Measurements from ENCODE around the gene RPL41. TPM values are rescaled to one million over a fixed set of nuclear protein-coding genes. Genes with fewer than 3 reads are reported as not detected.

Gene RPL41
- total RNA-seq, 1 experiment from 2014 or later = 4,637 TPM

- no peak overlapping the region for H3T11ph ChIP-seq (ENCODE audit: low read length)
Observed at GRCh38 chr12:56124133-56124532, 7.7 kb downstream of the RPL41 start.

More at GRCh38 chr12:56124133-56124532, 7.7 kb downstream of the RPL41 start:
- no peak overlapping the region for H2BK120ac ChIP-seq (ENCODE audit: low read depth, low read length, poor library complexity, severe bottlenecking)
- no peak overlapping the region for H2BK12ac ChIP-seq (ENCODE audit: insufficient read length, low read depth, low read length)
- H3K79me1 ChIP-seq (ENCODE audit: insufficient read depth, low read depth, low read length, poor library complexity, severe bottlenecking) = no peaks in the 10 kb centered on the region
- H2BK15ac ChIP-seq (ENCODE audit: low read depth, low read length) = no peak overlapping the region
- Mint-ChIP-seq H3K9me3 (no peaks in the 10 kb centered on the region; a peak in 1 of 5 replicates), H3K4me1 (peaks cover 26 to 30% of the 10 kb centered on the region in 2 experiments), H3K27ac (peak overlapping the region in 2 of 3 experiments; percentile 24 to 37; a peak in 2 of 7 replicates), H3K27me3 (ENCODE audit: low read depth) (no peaks in the 10 kb centered on the region), H3K36me3 (ENCODE audit: insufficient read depth in 1 of 3, low read depth in 3 of 3) (peaks cover 12 to 28% (median 21%) of the 10 kb centered on the region in 3 experiments; a peak in 6 of 7 replicates), H3K4me3 (no peak overlapping the region)
- H3K23ac ChIP-seq (ENCODE audit: insufficient read length, low read depth, low read length) = no peak overlapping the region
- TF ChIP-seq, protein P1, sequence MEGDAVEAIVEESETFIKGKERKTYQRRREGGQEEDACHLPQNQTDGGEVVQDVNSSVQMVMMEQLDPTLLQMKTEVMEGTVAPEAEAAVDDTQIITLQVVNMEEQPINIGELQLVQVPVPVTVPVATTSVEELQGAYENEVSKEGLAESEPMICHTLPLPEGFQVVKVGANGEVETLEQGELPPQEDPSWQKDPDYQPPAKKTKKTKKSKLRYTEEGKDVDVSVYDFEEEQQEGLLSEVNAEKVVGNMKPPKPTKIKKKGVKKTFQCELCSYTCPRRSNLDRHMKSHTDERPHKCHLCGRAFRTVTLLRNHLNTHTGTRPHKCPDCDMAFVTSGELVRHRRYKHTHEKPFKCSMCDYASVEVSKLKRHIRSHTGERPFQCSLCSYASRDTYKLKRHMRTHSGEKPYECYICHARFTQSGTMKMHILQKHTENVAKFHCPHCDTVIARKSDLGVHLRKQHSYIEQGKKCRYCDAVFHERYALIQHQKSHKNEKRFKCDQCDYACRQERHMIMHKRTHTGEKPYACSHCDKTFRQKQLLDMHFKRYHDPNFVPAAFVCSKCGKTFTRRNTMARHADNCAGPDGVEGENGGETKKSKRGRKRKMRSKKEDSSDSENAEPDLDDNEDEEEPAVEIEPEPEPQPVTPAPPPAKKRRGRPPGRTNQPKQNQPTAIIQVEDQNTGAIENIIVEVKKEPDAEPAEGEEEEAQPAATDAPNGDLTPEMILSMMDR (conservative IDR thresholded peaks at IDR 0.05) = no peak
- no peak overlapping the region for H3K18ac ChIP-seq (ENCODE audit: insufficient read length, low read depth, low read length)
- H3K23me2 ChIP-seq (ENCODE audit: insufficient read length, low read depth, low read length, poor library complexity, severe bottlenecking) = peaks cover 13% of the 10 kb centered on the region
- no peak overlapping the region for H3K9ac ChIP-seq (ENCODE audit: extremely low read depth, insufficient read length, low read length)
- H3K9me3 ChIP-seq (ENCODE audit: control insufficient read depth, low read depth, low read length) = no peaks in the 10 kb centered on the region
- no peaks in the 10 kb centered on the region for H3K79me2 ChIP-seq (ENCODE audit: insufficient read depth, low read length)
- no CpG with 5 or more reads among the region's 4 CpGs for WGBS (ENCODE audit: extremely low coverage, insufficient read length, low lambda C conversion rate)
- H4K20me1 ChIP-seq (ENCODE audit: control insufficient read depth, insufficient read depth, insufficient read length) = no peaks in the 10 kb centered on the region
- H3K56ac ChIP-seq (ENCODE audit: insufficient read length, low read depth, low read length) = no peak overlapping the region
- H3K4me2 ChIP-seq (ENCODE audit: insufficient read depth, insufficient read length, low read length) = no peak overlapping the region
- no peak overlapping the region for H2AK5ac ChIP-seq (ENCODE audit: insufficient read length, low read length)
- DNase-seq = no peak
- no peak overlapping the region for H3K27ac ChIP-seq (ENCODE audit: insufficient read length, low read depth, low read length)
- H4K5ac ChIP-seq (ENCODE audit: insufficient read length, low read depth, low read length) = no peak overlapping the region
- H3K27me3 ChIP-seq (ENCODE audit: insufficient read depth, low read length) = no peaks in the 10 kb centered on the region
- H3K4ac ChIP-seq (ENCODE audit: low read depth, low read length) = no peak overlapping the region
- no peak overlapping the region for H2BK5ac ChIP-seq (ENCODE audit: insufficient read length, low read length)
- H3K4me1 ChIP-seq (ENCODE audit: insufficient read depth, low read length) = no peaks in the 10 kb centered on the region
- no peak overlapping the region for H4K91ac ChIP-seq (ENCODE audit: insufficient read length, low read depth, low read length)
- no peak overlapping the region for H3K14ac ChIP-seq (ENCODE audit: insufficient read depth, low read length)
- no peak overlapping the region for H4K8ac ChIP-seq (replicated peaks; ENCODE audit: insufficient read length, low read depth, low read length)
- no peak overlapping the region for H2BK20ac ChIP-seq (ENCODE audit: low read depth, low read length, poor library complexity, severe bottlenecking)
- H2AFZ ChIP-seq (ENCODE audit: low read length) = no peak overlapping the region
